Right cardiac atrium (tissue), 5 donors: ENCODE data around the gene EPHA5. TPM values are rescaled to one million over a fixed set of nuclear protein-coding genes. Genes with fewer than 3 reads are reported as not detected.
A peak's percentile ranks its signal among the peaks of the same experiment; 100 is the strongest.

Experiments
- ATAC-seq, 2 donors: fragments of 200-7000 bp; cut with Tn5 transposase; one replicate each; pipeline versions ENCODE4 v1.8.0 to v1.9.1; 2020; ENCODE audit warnings: moderate library complexity in 2 of 2, mild to moderate bottlenecking in 1 of 2
- DNase-seq, 3 donors: peaks; one replicate each; pipeline ENCODE4 v3.0.0-alpha.2; 2020
- H3K27ac ChIP-seq: one replicate; pipeline ENCODE4 v1.5.1; 2013; ENCODE audit warnings: mild to moderate bottlenecking, low read length, control low read depth, moderate library complexity
- H3K27me3 ChIP-seq: one replicate; pipeline ENCODE4 v1.6.1; 2013; ENCODE audit not compliant: control insufficient read depth, insufficient read depth
- H3K4me1 ChIP-seq: one replicate; pipeline ENCODE4 v1.6.1; 2013; ENCODE audit warnings: low read length; ENCODE audit not compliant: control insufficient read depth, insufficient read depth
- H3K4me3 ChIP-seq: one replicate; pipeline ENCODE4 v1.5.1; 2013; ENCODE audit warnings: low read length, control low read depth
- H3K9me3 ChIP-seq: one replicate; pipeline ENCODE4 v1.6.1; 2013; ENCODE audit warnings: low read length; ENCODE audit not compliant: control insufficient read depth
- WGBS: extraction: QIAGEN DNeasy Blood & Tissue Kit; methylation state at CpG from one replicate; pipeline ENCODE4 v1.1.7; 2013; 5-methylcytosine and 5-hydroxymethylcytosine counted together
- intact Hi-C, 4 donors: fragments of 100-400 bp; cut with DNase I; formaldehyde crosslinking; loops; one replicate each; pipeline versions ENCODE4 v1.11.0 to v1.14.0; 2022 to 2023
- long read RNA-seq, 4 donors: library from polyadenylated mRNA; unstranded; transcript quantifications; one replicate each; pipeline ENCODE4 v2.0.0, GENCODE V29; 2020 to 2021
- polyA plus RNA-seq: library from polyadenylated mRNA; stranded (reverse); fragments of 200-250 nt; gene quantifications from one replicate; pipeline ENCODE4 v1.2.3, GENCODE V29; 2013
- total RNA-seq, 4 donors: library from RNA; stranded (reverse); fragmentation: NEBNext Ultra II Directional; extraction: Animal tissue kit (Norgen Biotek cat#: 25700); gene quantifications; one replicate each; pipeline ENCODE4 v1.2.1, GENCODE V29; 2021
- donor health status: healthy with polysubstance abuse.
- donor health status: DM: no; HTN: yes; CAD: no.
- donor health status: DM: no; HTN: no; CAD: no.
- donor health status: DM: no; HTN: yes; CAD: no; lungs with severe emphysema.
- donor health status: DM: yes; HTN: yes; CAD: no.

Gene EPHA5
- under 1 TPM; 0.22 to 0.96 (median 0.65) TPM for total RNA-seq
- polyA plus RNA-seq = 0.34 TPM
- long read RNA-seq, donor 1 = 0 reads
- long read RNA-seq, donor 2 = 0 reads
- long read RNA-seq, donor 3 = 0 reads
- long read RNA-seq, donor 4, full-length matches to known transcripts = 1 of 1 reads
- long read RNA-seq, donor 4, partial matches to known transcripts = 0 of 1 reads
- long read RNA-seq, donor 4, other reads (novel, unspliced or antisense) = 0 of 1 reads

DNA sequence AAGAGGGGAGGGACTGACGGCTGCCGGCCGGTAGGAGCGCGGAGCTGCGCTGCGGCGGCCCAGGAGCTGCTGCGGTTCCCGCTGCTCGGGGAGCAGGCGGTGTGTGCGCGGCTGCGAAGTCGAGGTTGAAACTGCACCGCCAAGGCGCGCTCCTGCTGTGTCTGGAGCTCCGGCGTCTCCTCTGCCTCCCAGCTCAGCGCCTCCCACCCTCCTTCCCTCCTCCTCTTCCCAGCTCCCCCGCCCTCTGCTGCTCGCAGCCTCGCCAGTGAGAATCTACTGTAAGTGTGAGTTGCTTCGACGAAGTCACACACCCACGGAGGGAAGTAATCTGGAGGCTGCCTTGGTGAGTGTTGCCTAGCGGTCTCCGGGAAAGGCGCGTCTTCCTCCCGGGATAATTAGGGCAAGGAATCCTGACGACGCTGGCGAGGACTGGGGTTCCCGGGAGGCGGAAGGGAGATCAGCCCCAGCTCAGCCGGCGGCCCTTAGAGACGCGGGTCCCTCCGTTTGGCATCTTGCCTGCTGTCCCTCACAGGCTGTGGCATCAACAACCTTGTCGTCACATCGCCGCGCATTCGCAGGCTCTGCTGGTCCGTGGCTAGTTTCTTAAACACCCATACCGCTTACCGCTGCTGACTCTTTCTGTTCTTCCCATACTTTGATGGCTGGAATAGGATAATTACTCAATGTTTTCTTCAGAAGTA lies at the start of gene EPHA5:
Gene EPHA5, minus strand, starts transcription at position 159 of the 701 bp plus-strand sequence. CDS start 747 bp downstream, outside the sequence.
- ATAC-seq = peak; percentile 89 to 93
- Histone ChIP-seq H3K9me3 (no peaks in the 10 kb centered on the region), H3K27ac (no peak within 1 kb of the TSS), H3K27me3 (no peaks in the 10 kb centered on the region), H3K4me3 (peak within 1 kb of the TSS; percentile 53), H3K4me1 (no peaks in the 10 kb centered on the region)
- peak; percentile 69 to 86 (median 83) for DNase-seq
- WGBS = under 1% methylated on average over 51 of the region's 51 CpGs
- intact Hi-C loops = no loop called here

DNA sequence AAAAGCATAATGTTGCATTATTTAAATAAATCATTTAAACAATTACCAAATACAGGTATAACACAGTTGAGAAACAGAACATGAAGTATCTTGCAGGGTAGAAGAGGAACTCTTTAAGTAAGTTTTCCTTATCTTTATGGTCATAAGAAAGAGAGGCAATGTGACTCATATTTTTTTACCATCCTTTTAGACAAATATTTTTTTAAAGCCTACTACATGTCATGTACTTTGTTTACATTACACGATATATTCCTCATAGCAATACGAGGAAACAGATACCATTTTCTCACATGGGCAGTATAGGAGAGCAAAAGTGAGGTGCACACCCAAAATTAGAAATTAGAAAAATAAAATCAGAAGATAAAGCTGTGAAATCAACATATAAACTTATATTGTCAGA lies 49.3 kb upstream of the EPHA5 start:
- H3K9me3 ChIP-seq = no peaks in the 10 kb centered on the region
- intact Hi-C loops = no loop called here
- WGBS = 75% methylated on average over 2 of the region's 2 CpGs
- no peaks in the 10 kb centered on the region for H3K4me1 ChIP-seq
- H3K4me3 ChIP-seq = no peak overlapping the region
- H3K27ac ChIP-seq = no peak overlapping the region
- DNase-seq (no peak), ATAC-seq (no peak)
- H3K27me3 ChIP-seq = no peaks in the 10 kb centered on the region

DNA sequence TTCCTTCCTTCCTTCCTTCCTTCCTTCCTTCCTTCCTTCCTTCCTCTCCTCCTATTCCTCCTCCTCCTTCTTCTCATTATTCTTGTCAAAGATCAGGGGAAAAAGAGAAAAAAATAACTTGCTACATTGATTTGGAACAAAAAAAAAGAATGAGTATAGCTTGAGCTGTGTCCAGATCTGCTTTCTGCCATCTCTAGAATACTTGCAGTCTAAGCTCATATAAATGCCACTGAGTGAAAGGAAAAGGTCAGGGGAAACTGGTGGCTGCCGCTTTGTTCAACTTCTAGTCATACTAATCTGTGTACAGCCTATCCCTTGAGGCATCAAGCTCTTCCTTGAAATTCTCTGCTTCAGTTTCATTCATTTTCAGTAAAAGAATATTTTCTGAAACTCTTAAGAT lies 28.3 kb upstream of the EPHA5 start:
- intact Hi-C loops = no loop called here
- DNase-seq = no peak
- Histone ChIP-seq H3K27ac (no peak overlapping the region), H3K9me3 (no peaks in the 10 kb centered on the region), H3K4me3 (no peak overlapping the region), H3K27me3 (no peaks in the 10 kb centered on the region), H3K4me1 (no peaks in the 10 kb centered on the region)
- ATAC-seq = no peak
- 67% methylated on average over 1 of the region's 1 CpG for WGBS

DNA sequence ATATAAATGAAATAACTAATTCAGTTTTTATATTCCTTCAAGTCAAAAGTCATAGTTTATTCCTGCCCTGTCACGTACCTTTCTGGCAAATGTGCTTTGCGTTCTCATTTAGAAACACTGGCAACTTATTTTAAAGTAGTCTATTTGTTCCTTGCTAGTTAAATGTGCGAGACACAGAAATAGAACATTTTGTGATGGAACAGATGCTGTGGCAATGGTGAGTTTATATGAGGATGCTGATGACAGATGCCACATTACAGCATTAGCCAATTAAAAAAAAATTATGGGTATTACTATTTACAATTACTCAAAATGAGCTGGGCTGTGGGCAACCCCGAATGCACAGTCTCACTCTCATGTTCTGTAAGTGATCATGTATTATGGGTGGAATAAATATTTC lies 26.1 kb upstream of the EPHA5 start:
- no peaks in the 10 kb centered on the region for H3K9me3 ChIP-seq
- ATAC-seq = no peak

DNA sequence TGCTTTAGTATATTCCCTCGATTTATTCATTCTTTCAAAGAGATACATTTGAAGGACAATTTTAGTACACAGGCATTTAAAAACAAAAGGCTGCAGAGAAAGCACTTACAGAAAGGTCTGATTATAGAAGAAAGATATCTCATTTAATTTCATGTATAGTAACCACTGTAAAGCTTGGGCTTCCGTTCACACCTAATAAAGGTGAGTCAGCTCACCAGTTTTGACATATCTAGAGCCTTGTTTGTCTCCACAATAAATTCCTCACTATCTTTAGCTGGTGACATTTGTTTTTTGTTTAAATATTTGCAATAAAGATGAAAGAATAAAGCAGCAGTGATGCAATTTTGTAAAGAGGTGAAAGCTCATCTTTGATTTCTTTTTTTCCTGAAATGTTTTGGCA lies 1.1 kb upstream of the EPHA5 start:
- DNase-seq = no peak
- intact Hi-C loops = no loop called here
- WGBS = 60% methylated on average over 2 of the region's 2 CpGs
- H3K4me3 ChIP-seq = no peak overlapping the region
- no peaks in the 10 kb centered on the region for H3K9me3 ChIP-seq
- ATAC-seq = no peak
- H3K4me1 ChIP-seq = no peaks in the 10 kb centered on the region
- no peak overlapping the region for H3K27ac ChIP-seq
- H3K27me3 ChIP-seq = no peaks in the 10 kb centered on the region

More for the DNA sequence above, 26.1 kb upstream of the EPHA5 start:
- DNase-seq = no peak
- WGBS = 59% methylated on average over 4 of the region's 4 CpGs
- H3K4me3 ChIP-seq = no peak overlapping the region
- no peak overlapping the region for H3K27ac ChIP-seq
- intact Hi-C loops = no loop called here
- no peaks in the 10 kb centered on the region for H3K27me3 ChIP-seq
- no peaks in the 10 kb centered on the region for H3K4me1 ChIP-seq

DNA sequence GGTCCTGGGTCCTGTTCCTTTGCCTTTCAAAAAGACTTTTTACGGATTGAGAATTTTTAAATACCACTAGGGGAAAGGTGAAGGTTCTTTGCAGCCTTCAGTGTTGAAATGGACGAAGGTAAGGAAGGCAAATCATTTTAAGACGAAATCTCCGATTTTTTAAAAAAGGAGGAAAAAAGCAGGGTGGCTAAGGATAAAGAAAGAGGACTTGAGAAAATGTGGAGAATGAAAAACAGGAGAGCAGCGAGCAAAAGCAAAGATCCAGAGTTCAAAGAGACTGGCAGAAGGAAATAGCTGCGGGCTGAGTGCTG lies 314 bp downstream of the EPHA5 start:
- WGBS = 2% methylated on average over 6 of the region's 6 CpGs
- no peak for ATAC-seq
- no peaks in the 10 kb centered on the region for H3K27me3 ChIP-seq
- H3K4me3 ChIP-seq = peak overlapping the region; percentile 53
- intact Hi-C loops = no loop called here
- H3K4me1 ChIP-seq = no peaks in the 10 kb centered on the region
- no peak overlapping the region for H3K27ac ChIP-seq
- no peaks in the 10 kb centered on the region for H3K9me3 ChIP-seq
- no peak for DNase-seq

DNA sequence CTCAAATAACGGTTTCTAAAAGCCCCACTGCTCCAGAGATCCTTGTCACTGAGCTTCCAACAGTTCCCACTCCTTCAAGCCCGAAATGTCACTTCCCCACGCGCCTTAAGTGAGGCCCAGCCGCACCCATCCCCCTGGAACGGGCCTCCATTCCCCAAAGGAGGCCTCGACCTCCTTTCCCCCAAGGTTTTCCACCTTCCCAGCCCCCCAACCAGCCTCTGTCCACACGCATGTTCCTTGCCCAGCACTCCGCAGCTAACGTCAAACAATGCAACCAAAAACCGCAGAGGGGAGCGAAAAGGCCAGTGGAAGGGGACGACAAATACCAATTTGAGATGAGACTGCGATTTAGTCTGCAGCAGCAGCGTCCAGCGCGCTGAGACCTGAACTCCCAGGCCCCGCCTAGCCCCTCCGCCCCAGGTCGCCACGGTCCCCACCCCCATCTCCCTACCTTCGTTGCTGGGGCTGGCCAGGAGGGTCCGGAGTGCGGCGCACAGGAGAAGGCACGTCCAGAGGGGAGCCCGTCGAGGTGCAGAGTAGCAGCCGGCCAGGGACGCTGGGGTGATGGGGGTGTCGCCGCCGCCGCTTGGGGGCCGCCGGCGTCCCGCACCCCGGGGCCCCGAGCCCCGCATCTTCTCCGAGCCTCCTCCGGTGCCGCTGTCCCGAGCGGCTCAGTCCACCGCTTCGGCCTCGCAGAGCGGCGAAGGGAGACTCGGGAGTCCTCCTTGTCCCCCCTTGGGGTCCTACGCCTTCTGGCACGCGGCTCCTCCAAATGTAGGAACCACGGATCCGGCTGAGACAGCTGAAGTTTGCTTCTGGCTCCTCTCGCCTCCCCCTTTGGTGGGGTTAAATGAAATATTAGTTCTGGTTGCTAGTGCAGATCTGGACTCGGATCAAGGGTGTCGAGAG lies 924 bp downstream of the EPHA5 start:
- Histone ChIP-seq H3K4me1 (no peaks in the 10 kb centered on the region), H3K4me3 (peak overlapping the region; percentile 53), H3K9me3 (no peaks in the 10 kb centered on the region), H3K27me3 (no peaks in the 10 kb centered on the region), H3K27ac (no peak overlapping the region)
- intact Hi-C loops = no loop called here
- DNase-seq (peak in 2 of 3 donors; percentile 32 to 52), ATAC-seq (peak; percentile 46 to 50)
- WGBS = 1% methylated on average over 60 of the region's 60 CpGs

DNA sequence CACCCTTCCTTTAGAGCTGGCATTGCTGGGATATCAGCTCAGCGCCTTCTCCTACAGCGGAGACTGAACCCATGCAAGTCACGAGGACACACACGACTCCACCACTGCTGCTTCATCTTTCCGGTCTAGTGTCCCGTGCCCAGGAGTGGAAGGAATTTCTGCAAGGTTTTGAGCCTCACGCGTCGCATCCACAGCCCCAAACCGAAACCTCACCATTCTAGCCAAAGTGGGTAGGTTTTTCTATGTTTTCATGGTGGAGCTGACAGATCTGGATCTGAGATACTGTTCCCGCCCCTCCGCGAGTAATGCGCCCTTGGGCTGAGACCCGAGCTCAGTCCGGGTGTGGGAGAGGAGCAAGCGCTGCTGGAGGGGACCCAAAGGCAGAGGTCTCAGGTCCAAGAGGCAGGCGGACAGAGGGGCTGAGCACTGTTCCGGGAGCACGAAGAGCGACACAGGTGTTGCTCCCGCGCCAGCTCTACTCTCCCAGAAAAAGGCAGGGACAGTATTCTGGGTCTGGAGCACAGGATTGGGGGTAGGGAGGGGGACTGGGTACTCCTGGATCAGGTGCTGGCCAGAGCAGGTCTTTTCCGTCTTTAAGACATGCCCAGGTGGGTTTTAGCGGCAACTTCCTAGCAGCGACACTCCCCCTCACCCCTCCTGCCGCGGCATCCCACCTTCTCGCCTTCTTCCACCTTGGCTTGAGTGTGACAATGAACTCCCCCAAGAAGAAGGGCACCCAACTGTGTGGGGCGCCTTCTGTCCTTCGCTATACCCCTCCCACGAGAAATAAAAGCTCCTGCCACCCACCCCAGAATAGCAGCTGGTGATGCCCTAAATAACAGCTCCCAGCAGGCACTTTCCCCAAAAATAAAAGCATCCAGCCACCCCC lies 1.8 kb downstream of the EPHA5 start:
- Histone ChIP-seq H3K4me3 (peak overlapping the region; percentile 53), H3K9me3 (no peaks in the 10 kb centered on the region), H3K27ac (no peak overlapping the region), H3K4me1 (no peaks in the 10 kb centered on the region), H3K27me3 (no peaks in the 10 kb centered on the region)
- WGBS = 3% methylated on average over 32 of the region's 32 CpGs
- peak; percentile 36 to 55 for ATAC-seq
- intact Hi-C loops = no loop called here
- DNase-seq = peak; percentile 12 to 51 (median 31)

DNA sequence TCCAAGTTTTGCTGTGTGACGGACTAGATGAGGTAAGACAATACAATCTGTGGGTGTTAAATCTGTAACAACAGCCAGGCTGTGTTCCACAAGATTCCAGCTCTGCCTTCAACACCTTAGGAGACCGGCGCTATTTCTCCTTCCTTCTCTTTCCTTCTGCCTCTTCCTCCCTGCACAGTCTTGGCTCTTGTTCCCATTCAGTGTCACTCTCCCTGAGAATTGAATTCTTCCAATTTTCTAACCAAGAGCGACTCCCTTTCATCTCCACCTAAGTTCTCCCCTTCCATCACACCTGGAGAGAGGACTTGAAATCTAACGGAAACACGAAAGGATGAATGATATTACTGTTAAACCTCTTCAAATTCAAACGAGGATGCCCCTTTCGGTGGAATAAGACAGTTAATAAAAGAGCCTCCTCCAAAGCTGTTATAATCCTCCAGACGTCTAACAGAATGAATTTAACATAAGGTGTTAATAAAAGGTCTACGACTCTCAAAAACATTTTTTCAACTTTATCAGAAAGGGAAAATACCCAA lies 2.7 kb downstream of the EPHA5 start:
- Histone ChIP-seq H3K27me3 (no peaks in the 10 kb centered on the region), H3K4me3 (peak overlapping the region; percentile 53), H3K4me1 (no peaks in the 10 kb centered on the region), H3K9me3 (no peaks in the 10 kb centered on the region), H3K27ac (no peak overlapping the region)
- intact Hi-C loops = no loop called here
- ATAC-seq (no peak), DNase-seq (no peak)
- 22% methylated on average over 10 of the region's 10 CpGs for WGBS

DNA sequence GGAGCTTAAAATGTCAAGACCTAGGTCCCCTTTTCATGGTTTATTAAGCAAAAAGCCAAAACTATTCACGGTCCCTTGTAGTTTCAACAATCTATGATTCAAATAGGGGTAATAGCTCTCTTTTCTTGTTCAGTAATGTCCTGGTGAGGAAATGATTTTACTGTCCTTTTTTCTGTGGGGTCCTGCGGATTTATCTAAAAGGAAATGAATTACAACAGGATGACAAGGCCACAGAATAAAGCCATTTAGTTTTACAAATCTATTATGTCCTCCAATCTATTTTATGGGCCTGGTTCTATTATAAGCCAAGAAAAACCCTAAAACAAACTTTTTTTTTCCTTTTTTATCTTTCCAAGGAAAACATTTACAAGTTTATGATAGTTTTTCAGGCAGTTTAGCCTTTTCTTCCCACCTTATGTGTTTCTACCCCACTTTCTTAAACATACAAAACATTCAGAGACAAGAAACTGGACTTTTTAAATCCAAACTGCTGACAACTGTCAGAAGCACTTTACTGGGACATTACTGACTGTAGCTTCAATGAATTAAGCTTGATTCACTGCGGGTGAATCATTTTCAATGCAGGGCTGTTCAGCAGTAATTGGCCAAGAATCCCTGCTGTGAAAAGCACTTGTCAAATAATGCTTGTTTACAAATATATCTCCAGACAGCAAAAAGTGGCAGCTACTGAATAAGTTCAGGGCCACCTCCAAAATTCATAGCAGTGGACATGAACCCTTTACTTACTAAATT lies 4.3 kb downstream of the EPHA5 start:
- no peak for DNase-seq
- H3K4me3 ChIP-seq = no peak overlapping the region
- intact Hi-C loops = no loop called here
- 68% methylated on average over 3 of the region's 3 CpGs for WGBS
- no peak for ATAC-seq
- H3K9me3 ChIP-seq = no peaks in the 10 kb centered on the region
- no peak overlapping the region for H3K27ac ChIP-seq
- H3K27me3 ChIP-seq = no peaks in the 10 kb centered on the region
- H3K4me1 ChIP-seq = no peaks in the 10 kb centered on the region
